ENCODE data around the gene SND1.

Gene SND1

GRCh38 chr7:128071376-128071775 lies 419.4 kb downstream of the SND1 start:
- H3K27ac ChIP-seq (ENCODE audit: low read depth, low read length), result no peak overlapping the region
- H3K9me3 ChIP-seq (ENCODE audit: low read length), result no peaks in the 10 kb centered on the region
- no peaks in the 10 kb centered on the region for H3K4me1 ChIP-seq (ENCODE audit: insufficient read depth, low read length)
- no peak overlapping the region for H3K4me3 ChIP-seq (ENCODE audit: low read depth in 1 of 2, low read length in 2 of 2)
- no peaks in the 10 kb centered on the region for H3K27me3 ChIP-seq (ENCODE audit: control insufficient read depth in 1 of 2, insufficient read depth in 2 of 2, low read length in 2 of 2)
- no peaks in the 10 kb centered on the region for H3K36me3 ChIP-seq (ENCODE audit: insufficient read depth, low read length)
- H3K9ac ChIP-seq (ENCODE audit: low read length), result no peak overlapping the region

DNA sequence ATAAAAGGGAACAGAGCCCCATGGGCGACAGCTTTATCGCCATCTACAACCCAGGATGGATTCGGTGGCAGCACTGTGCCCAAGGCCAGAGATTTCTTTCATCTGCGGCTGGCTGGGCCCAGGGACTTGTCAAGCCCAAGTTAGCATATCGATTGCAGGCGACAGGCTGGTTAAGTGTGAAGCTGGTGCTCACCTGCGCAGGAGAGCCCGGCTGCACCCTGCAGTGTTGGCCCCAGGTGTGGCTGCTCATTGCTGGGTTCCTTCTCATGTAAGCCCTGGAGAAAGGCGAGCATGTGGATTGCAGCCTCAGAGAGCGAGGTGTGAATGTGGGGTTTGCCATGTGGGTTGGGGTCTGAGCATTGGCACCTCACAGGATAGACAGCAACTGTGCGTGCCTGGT lies 419.8 kb downstream of the SND1 start:
- no peaks in the 10 kb centered on the region for H3K9me3 ChIP-seq (ENCODE audit: low read length)
- H3K9ac ChIP-seq (ENCODE audit: low read length), result no peak overlapping the region
- H3K36me3 ChIP-seq (ENCODE audit: insufficient read depth, low read length), result no peaks in the 10 kb centered on the region
- H3K4me1 ChIP-seq (ENCODE audit: insufficient read depth, low read length), result no peaks in the 10 kb centered on the region
- no peak overlapping the region for H3K4me3 ChIP-seq (ENCODE audit: low read depth in 1 of 2, low read length in 2 of 2)
- no peak overlapping the region for H3K27ac ChIP-seq (ENCODE audit: low read depth, low read length)
- H3K27me3 ChIP-seq (ENCODE audit: control insufficient read depth in 1 of 2, insufficient read depth in 2 of 2, low read length in 2 of 2), result no peaks in the 10 kb centered on the region

GRCh38 chr7:128073671-128074310 lies 421.8 kb downstream of the SND1 start:
- no peaks in the 10 kb centered on the region for H3K9me3 ChIP-seq (ENCODE audit: low read length)
- H3K36me3 ChIP-seq (ENCODE audit: insufficient read depth, low read length), result peaks cover 9% of the 10 kb centered on the region
- H3K9ac ChIP-seq (ENCODE audit: low read length), result no peak overlapping the region
- H3K27me3 ChIP-seq (ENCODE audit: control insufficient read depth in 1 of 2, insufficient read depth in 2 of 2, low read length in 2 of 2), result no peaks in the 10 kb centered on the region
- H3K4me1 ChIP-seq (ENCODE audit: insufficient read depth, low read length), result no peaks in the 10 kb centered on the region
- H3K4me3 ChIP-seq (ENCODE audit: low read depth in 1 of 2, low read length in 2 of 2), result no peak overlapping the region
- H3K27ac ChIP-seq (ENCODE audit: low read depth, low read length), result no peak overlapping the region

- no peak overlapping the region for H3K4me3 ChIP-seq (ENCODE audit: low read depth in 1 of 2, low read length in 2 of 2)
- peaks cover 9% of the 10 kb centered on the region for H3K36me3 ChIP-seq (ENCODE audit: insufficient read depth, low read length)
- H3K9me3 ChIP-seq (ENCODE audit: low read length), result no peaks in the 10 kb centered on the region
- H3K27me3 ChIP-seq (ENCODE audit: control insufficient read depth in 1 of 2, insufficient read depth in 2 of 2, low read length in 2 of 2), result no peaks in the 10 kb centered on the region
- no peak overlapping the region for H3K9ac ChIP-seq (ENCODE audit: low read length)
- no peak overlapping the region for H3K27ac ChIP-seq (ENCODE audit: low read depth, low read length)
- H3K4me1 ChIP-seq (ENCODE audit: insufficient read depth, low read length), result no peaks in the 10 kb centered on the region
These were observed 422.3 kb downstream of the SND1 start for GRCh38 chr7:128074336-128074735.

- Histone ChIP-seq H3K36me3 (ENCODE audit: insufficient read depth, low read length) (peaks cover 9% of the 10 kb centered on the region), H3K9ac (ENCODE audit: low read length) (no peak overlapping the region), H3K4me1 (ENCODE audit: insufficient read depth, low read length) (no peaks in the 10 kb centered on the region), H3K27me3 (ENCODE audit: control insufficient read depth in 1 of 2, insufficient read depth in 2 of 2, low read length in 2 of 2) (no peaks in the 10 kb centered on the region), H3K4me3 (ENCODE audit: low read depth in 1 of 2, low read length in 2 of 2) (no peak overlapping the region), H3K9me3 (ENCODE audit: low read length) (no peaks in the 10 kb centered on the region), H3K27ac (ENCODE audit: low read depth, low read length) (no peak overlapping the region)
These were observed 422.7 kb downstream of the SND1 start for GRCh38 chr7:128074736-128075135.

DNA sequence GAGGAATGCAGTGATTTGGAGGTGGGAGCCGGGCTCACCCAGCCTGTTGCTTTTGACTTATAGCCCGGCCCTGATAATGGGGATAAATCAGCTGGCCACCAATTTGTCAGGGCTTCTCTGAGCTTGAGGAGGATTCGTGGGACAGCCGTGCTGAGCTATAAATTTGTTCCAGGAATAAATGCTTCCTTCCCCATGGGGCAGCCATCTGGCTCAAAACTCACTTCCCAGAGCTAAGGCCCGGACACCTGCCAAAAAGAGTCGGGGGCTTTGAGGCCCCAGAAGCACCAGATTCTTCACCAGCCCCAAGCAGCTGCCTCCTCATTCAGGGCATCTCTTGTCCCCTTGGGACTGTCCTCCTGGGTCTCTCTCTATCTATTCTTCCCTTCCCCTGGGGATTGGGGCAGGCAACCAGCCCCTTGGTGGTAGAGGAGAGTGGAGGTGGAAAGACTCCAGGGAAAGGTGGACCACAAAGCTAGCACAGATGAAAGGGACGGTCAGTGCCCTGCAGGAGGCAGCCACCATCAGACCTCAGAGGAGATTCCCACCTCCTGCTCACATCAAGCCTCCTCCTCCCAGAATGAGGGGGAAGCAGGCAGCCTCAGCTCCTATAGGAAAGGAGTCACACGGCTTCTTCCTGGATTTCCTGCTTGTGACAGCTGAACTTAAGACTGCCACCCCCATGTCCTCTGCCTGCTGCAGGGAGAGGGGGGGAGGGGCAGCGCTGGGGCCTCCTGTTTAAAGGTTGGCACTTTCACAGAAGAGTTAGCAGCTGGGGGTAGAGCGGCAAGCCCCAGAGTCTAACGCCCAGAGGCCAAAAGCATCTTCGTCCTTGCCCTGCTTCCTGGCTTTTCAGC lies 423.5 kb downstream of the SND1 start:
- H3K4me1 ChIP-seq (ENCODE audit: insufficient read depth, low read length), result no peaks in the 10 kb centered on the region
- peaks cover 9% of the 10 kb centered on the region for H3K36me3 ChIP-seq (ENCODE audit: insufficient read depth, low read length)
- no peak overlapping the region for H3K27ac ChIP-seq (ENCODE audit: low read depth, low read length)
- no peak overlapping the region for H3K4me3 ChIP-seq (ENCODE audit: low read depth in 1 of 2, low read length in 2 of 2)
- no peaks in the 10 kb centered on the region for H3K27me3 ChIP-seq (ENCODE audit: control insufficient read depth in 1 of 2, insufficient read depth in 2 of 2, low read length in 2 of 2)
- no peak overlapping the region for H3K9ac ChIP-seq (ENCODE audit: low read length)
- no peaks in the 10 kb centered on the region for H3K9me3 ChIP-seq (ENCODE audit: low read length)

DNA sequence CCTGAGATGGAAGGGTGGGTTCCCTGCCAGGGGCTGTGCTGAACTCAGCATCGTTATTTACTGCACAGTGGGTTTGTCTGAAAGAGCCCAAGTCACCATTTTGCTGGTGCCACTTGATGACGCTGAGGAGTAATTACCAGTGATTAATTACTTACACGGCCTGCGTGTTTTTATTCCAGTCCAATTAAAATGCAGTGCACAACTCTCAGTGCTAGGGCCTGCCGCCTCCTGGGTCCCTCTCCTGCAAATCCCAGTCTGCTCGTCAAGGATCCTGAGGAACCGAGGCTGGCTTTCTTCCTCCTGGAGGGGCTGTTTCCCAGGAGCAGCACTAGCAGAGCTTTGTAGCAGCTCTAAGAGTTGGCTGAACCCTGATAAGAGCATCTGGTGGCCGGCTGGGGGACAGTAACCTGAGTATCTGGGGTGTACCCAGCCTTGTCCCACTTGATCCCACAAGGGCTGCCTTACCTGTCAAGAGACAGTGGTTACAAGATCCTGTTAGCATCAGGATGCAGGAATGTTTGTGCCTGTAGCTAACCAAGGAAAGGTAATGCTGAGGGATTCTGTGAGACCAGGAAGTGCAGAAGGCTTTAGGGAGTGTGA lies 424.3 kb downstream of the SND1 start:
- H3K9ac ChIP-seq (ENCODE audit: low read length), result no peak overlapping the region
- no peaks in the 10 kb centered on the region for H3K27me3 ChIP-seq (ENCODE audit: control insufficient read depth in 1 of 2, insufficient read depth in 2 of 2, low read length in 2 of 2)
- H3K36me3 ChIP-seq (ENCODE audit: insufficient read depth, low read length), result peaks cover 10% of the 10 kb centered on the region
- no peak overlapping the region for H3K27ac ChIP-seq (ENCODE audit: low read depth, low read length)
- H3K4me3 ChIP-seq (ENCODE audit: low read depth in 1 of 2, low read length in 2 of 2), result no peak overlapping the region
- H3K4me1 ChIP-seq (ENCODE audit: insufficient read depth, low read length), result no peaks in the 10 kb centered on the region
- H3K9me3 ChIP-seq (ENCODE audit: low read length), result no peaks in the 10 kb centered on the region

- Histone ChIP-seq H3K4me1 (ENCODE audit: insufficient read depth, low read length) (no peaks in the 10 kb centered on the region), H3K36me3 (ENCODE audit: insufficient read depth, low read length) (peaks cover 16% of the 10 kb centered on the region), H3K9ac (ENCODE audit: low read length) (no peak overlapping the region), H3K27ac (ENCODE audit: low read depth, low read length) (no peak overlapping the region), H3K27me3 (ENCODE audit: control insufficient read depth in 1 of 2, insufficient read depth in 2 of 2, low read length in 2 of 2) (no peaks in the 10 kb centered on the region), H3K9me3 (ENCODE audit: low read length) (no peaks in the 10 kb centered on the region), H3K4me3 (ENCODE audit: low read depth in 1 of 2, low read length in 2 of 2) (no peak overlapping the region)
These were observed 424.8 kb downstream of the SND1 start for GRCh38 chr7:128076796-128077271.

DNA sequence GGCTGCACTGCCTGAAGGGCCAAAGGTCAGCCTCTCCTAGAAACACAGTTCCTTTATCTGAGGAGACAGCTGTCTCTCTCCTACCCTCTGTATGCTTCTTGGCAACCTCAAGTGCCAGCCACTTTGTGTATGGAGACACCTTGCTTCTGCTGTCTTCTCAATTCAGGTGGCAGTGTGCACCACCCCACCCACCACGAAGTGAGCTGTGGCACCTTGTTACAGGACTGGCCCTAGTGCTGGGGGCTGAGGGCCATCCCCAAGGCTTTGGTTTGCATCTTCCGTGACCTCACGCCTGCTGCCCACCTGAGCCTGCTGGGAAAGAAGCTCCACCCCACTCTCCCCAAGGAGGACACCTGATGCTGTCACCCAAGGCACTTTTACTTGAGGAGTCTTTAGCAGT lies 426.3 kb downstream of the SND1 start:
- Histone ChIP-seq H3K27ac (ENCODE audit: low read depth, low read length) (no peak overlapping the region), H3K9ac (ENCODE audit: low read length) (no peak overlapping the region), H3K36me3 (ENCODE audit: insufficient read depth, low read length) (peaks cover 24% of the 10 kb centered on the region)

GRCh38 chr7:128080169-128080568 lies 428.2 kb downstream of the SND1 start:
- no peaks in the 10 kb centered on the region for H3K9me3 ChIP-seq (ENCODE audit: low read length)
- peaks cover 24% of the 10 kb centered on the region for H3K36me3 ChIP-seq (ENCODE audit: insufficient read depth, low read length)
- H3K27me3 ChIP-seq (ENCODE audit: control insufficient read depth in 1 of 2, insufficient read depth in 2 of 2, low read length in 2 of 2), result no peaks in the 10 kb centered on the region
- H3K27ac ChIP-seq (ENCODE audit: low read depth, low read length), result no peak overlapping the region
- H3K9ac ChIP-seq (ENCODE audit: low read length), result no peak overlapping the region
- no peaks in the 10 kb centered on the region for H3K4me1 ChIP-seq (ENCODE audit: insufficient read depth, low read length)
- no peak overlapping the region for H3K4me3 ChIP-seq (ENCODE audit: low read depth in 1 of 2, low read length in 2 of 2)

More for the DNA sequence above, 426.3 kb downstream of the SND1 start:
- Histone ChIP-seq H3K9me3 (ENCODE audit: low read length) (no peaks in the 10 kb centered on the region), H3K27me3 (ENCODE audit: control insufficient read depth in 1 of 2, insufficient read depth in 2 of 2, low read length in 2 of 2) (no peaks in the 10 kb centered on the region), H3K4me3 (ENCODE audit: low read depth in 1 of 2, low read length in 2 of 2) (no peak overlapping the region), H3K4me1 (ENCODE audit: insufficient read depth, low read length) (no peaks in the 10 kb centered on the region)

DNA sequence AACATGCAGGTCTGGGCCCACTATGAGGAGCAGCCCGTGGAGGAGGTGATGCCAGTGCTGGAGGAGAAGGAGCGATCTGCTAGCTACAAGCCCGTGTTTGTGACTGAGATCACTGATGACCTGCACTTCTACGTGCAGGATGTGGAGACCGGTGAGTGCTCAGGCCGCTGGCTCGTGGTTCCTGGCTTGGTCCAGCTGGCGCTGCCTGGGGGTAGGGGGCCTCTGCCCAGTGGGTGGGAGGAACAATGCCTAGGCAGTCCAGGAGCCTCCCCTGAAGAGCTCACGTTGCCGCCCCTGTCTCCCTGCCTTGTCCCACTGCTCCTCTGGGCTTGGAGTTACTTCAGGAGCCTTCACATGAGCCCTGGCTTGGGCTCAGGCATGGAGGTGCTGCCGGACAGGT lies 429.4 kb downstream of the SND1 start:
- Histone ChIP-seq H3K27ac (ENCODE audit: low read depth, low read length) (no peak overlapping the region), H3K9ac (ENCODE audit: low read length) (no peak overlapping the region), H3K4me1 (ENCODE audit: insufficient read depth, low read length) (no peaks in the 10 kb centered on the region), H3K4me3 (ENCODE audit: low read depth in 1 of 2, low read length in 2 of 2) (no peak overlapping the region), H3K36me3 (ENCODE audit: insufficient read depth, low read length) (peaks cover 34% of the 10 kb centered on the region), H3K9me3 (ENCODE audit: low read length) (no peaks in the 10 kb centered on the region), H3K27me3 (ENCODE audit: control insufficient read depth in 1 of 2, insufficient read depth in 2 of 2, low read length in 2 of 2) (no peaks in the 10 kb centered on the region)

All from muscle layer of colon (tissue), 2 donors.